Measurements from ENCODE around the gene FANCC.

FANCC gene

DNA sequence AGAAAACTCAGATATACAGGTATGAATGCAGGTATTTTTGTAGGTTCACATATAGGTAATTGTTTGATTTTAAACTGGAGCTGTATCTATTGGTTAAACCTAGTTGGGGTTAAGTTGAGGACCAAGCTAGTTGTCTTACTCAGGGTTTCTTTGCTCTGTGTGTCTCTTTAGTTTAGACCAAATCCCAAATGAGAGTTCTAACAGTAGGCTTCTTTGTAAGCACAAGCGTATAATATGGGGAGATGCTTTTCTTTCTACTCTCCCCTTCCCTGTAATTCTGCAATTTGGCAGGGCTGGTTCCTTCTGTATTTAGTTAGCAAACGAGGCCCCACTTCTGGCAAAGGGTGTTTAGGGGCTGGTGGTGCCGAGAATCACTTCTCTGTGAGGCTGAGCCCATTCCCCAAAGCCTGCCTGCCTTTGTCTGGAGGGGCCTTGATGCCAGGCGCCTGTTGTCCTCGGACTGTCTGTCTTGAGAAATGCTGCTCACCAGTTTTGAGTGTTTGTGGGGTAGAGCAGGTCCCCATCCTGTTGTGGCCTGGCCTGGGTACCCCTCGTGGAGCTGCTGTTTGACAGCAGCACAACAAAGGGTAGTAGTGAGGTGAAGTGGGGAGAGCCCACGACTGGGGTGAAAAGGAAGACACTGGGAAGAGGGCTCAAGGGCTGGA lies 259.3 kb downstream of the FANCC start:
- no peak for DNase-seq

DNA sequence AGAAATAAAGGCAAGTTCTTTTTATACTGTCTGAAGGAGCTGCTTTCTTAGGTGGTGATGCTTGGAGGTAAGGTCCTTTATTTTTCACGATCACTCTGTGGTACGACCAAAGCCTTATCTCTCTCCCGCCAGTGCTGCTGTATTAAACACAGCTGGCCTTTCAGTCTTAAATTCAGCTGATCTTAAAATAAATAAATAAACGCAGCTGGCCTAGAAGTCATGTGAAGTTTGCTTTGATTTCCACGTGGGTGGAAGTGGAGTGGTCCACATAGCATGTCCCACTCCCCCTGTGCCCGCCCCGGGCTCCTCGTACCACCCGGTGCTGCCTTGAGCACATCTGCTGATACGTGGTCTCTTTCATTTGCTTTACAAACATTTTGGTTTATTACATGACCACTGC lies 260.4 kb downstream of the FANCC start:
- no peak for DNase-seq

DNA sequence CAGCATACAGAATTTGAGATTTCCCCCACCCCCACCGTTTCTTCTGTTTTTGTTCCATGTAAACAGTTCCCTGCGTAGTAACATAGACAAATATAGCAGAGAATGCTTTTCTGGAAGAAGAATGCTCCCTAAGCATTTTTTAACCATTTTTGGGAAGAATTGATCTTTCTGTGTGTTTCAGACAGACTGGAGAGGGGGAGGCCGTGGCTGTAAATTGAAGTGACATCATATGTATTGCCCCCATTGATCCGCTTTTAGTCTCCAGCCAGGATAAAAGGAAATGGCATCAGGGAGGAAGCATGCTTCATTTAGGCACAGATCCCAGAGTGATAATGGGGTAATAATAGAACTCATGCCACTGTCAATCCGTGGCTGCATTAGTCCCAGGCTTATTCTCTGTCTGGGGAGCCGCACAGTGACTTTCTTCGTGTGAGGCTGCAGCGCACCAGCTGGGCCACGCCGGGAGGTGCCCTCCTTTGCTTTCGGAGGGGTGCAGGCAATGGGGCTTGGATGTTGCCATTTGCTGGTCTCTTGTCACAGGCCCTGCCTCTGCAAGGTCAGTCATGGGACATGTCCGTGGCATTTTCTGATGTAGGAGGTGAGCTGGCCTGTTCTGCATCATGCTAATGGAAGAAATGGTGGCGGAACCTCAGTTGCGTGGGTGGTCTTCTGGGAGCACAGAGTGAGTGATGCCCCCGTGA lies 261.5 kb downstream of the FANCC start:
- DNase-seq, result peak; percentile 63

DNA sequence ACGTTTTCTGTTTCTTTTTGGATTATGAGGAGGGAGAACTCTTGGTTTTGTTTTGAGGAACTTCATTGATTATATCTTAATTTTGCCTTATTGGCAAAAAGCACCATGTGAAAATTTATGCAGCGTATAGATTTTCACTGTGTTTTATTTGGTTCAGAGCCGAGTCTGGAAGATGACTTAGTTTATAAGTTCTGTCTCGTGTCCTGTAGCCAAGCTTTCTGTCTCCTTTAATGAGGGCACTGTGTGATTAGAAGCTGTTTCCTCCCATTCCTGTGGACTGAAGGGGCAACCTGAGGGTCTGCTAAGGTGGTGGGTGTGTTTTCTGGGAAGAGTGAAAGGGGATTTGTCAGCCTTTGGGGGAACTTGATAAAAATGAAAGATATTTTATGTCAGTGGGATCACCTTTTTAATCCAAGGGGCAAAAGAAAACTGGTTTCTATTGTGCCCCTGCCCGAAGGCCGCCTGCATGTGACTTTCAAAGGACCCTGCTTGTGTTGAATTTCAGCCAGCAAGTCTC lies 262.1 kb downstream of the FANCC start:
- no peak for DNase-seq

DNA sequence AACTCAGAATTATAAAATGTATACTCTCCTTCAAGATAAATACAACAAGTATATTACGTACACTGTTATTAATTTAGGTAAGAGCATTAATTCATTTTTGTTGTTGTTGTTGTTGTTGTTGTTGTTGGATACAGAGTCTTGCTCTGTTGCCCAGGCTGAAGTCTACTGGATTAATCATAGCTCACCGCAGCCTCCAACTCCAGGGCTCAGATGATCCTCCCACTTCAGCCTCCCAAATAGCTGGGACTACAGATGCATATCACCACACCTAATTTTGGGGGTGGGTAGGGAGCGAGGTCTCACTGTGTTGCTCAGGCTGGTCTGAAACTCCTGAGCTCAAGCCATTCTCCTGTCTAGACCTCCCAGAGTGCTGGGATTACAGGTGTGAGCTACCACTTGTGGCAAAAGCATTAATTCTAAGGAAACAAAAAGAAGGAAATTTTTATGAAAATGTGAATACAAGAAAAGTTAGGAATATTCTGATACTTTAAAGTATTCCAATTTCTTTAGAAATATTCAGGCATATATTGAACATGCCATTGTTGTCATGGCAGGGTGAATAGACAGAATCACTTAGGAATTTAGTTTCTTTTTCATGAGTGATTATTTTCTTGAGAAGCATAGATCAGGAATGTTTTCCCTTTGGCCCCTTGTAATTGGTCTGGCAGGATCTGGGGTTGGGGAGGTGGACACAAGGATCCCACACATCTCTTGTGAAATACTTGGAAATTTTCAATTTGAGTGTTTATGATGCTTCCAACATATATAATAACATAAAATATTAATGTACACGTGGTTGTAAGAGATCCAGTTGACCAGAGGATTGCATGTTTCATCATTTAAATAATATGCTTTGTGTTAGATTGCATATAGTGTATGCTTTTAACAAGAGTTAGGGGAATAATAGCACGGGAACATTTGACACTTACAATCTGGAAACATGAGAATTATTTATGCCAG lies 263.6 kb downstream of the FANCC start:
- DNase-seq, result no peak

DNA sequence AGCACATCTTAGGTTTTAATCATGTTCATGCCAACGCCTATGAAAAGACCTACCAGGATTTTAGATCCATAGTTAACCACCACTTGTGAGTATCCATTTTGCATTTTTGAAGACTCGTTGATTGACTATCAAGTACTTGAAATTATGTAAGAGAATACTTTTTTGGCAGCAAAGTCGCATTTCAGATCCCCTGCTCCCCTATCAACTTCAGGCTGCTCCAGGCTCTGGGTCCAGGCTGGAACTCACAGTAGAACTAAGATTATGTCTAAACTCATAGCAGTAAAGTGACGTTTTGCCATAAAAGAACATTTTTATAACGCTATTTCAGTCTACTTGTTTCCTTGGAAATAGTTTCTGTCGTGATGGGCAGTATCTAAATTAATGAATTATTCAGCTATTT lies 267.7 kb downstream of the FANCC start:
- DNase-seq, result no peak

Data from DMS153 (cell line).